ENCODE results near the gene OLFML1.

OLFML1 gene

GRCh38 chr11:7444091-7444981 lies 41.0 kb upstream of the OLFML1 start:
- in situ Hi-C loops (cut with MboI; ENCODE audit: low sequenced_read_pairs, unreplicated experiment): loop anchor here (10.0 kb wide), 1 partner anchor 90 kb away; no protein-coding TSS in a partner anchor
- DNase-seq (ENCODE audit: low spot score): no peak
- TF ChIP-seq, protein P1, sequence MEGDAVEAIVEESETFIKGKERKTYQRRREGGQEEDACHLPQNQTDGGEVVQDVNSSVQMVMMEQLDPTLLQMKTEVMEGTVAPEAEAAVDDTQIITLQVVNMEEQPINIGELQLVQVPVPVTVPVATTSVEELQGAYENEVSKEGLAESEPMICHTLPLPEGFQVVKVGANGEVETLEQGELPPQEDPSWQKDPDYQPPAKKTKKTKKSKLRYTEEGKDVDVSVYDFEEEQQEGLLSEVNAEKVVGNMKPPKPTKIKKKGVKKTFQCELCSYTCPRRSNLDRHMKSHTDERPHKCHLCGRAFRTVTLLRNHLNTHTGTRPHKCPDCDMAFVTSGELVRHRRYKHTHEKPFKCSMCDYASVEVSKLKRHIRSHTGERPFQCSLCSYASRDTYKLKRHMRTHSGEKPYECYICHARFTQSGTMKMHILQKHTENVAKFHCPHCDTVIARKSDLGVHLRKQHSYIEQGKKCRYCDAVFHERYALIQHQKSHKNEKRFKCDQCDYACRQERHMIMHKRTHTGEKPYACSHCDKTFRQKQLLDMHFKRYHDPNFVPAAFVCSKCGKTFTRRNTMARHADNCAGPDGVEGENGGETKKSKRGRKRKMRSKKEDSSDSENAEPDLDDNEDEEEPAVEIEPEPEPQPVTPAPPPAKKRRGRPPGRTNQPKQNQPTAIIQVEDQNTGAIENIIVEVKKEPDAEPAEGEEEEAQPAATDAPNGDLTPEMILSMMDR (IDR thresholded peaks at IDR 0.05; ENCODE audit: borderline replicate concordance, control extremely low read depth, extremely low read depth, insufficient read depth, missing control alignments): no peak

DNA sequence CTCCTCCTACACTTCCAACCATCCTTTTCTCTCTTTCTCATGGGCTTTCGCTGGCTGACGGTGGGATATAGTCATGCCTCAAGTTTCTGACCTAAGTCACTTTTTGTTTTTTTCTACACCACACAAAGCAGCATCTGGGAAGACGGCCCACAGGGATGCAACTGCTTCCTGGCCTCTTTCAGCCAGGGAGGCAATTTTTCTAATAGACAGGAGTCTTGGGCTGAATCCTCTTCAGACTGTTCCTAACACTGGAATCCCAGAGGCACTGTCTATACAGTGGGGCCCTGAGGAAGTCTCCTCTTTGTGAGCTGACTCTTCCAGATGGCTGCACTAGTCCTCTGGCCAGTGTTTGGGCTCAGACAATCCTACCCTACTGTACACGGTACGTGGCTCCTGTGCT lies 39.7 kb upstream of the OLFML1 start:
- TF ChIP-seq, protein P1 (IDR thresholded peaks at IDR 0.05; ENCODE audit: borderline replicate concordance, control extremely low read depth, extremely low read depth, insufficient read depth, missing control alignments): no peak
- DNase-seq (ENCODE audit: low spot score): no peak
- in situ Hi-C loops (cut with MboI; ENCODE audit: low sequenced_read_pairs, unreplicated experiment): loop anchor here (10.0 kb wide), 1 partner anchor 91 kb away; no protein-coding TSS in a partner anchor

DNA sequence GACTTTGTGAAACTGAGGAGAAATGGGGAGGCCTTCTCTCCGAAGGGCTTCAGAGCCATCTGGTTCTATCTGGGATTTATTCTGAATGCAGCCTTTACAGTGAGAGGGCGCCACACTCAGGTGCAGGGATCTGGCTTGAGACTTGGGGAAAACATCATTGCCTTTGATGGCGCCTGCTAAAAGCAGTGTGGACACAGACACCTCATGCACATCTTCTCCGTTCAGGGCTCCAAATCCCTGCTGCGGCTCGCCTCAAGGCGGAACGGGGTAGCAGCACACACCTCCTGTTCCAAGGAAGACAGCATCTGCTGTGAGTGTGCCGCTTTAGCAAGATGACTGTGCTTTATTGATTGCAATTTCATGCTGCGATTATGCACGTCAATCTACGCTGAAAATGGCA lies 37.1 kb upstream of the OLFML1 start:
- TF ChIP-seq, protein P1 (IDR thresholded peaks at IDR 0.05; ENCODE audit: borderline replicate concordance, control extremely low read depth, extremely low read depth, insufficient read depth, missing control alignments): no peak

DNA sequence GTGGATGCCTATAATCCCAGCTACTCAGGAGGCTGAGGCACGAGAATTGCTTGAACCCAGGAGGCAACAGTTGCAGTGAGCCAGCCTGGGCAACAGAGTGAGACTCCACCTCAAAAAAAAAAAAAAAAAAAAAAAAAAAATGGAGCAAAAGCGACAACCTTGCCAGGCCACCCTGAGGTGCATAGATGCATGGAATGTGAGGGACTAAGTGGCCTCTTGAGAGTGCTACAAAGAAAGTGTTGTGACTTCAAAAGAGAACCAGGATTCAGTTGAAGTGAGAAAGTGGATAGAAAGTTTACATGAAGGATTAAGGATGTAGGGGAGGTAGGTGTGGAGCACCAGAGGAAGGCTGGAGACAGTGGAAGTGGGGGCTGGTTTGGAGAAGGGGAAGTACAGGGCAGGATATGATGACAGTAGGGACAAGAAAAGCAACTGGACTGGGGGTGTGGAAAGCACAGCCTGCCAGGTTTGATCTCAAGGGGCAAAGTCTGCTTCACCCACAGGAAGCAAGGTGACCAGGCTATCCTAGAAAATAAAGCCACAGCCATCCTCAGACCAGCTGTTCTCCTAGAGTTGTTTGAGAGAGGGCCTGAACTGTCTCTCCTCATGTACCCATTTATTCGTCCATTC lies 36.0 kb upstream of the OLFML1 start:
- in situ Hi-C loops (cut with MboI; ENCODE audit: low sequenced_read_pairs, unreplicated experiment): loop anchor here (10.0 kb wide), 1 partner anchor 95 kb away; no protein-coding TSS in a partner anchor
- TF ChIP-seq, protein P1 (IDR thresholded peaks at IDR 0.05; ENCODE audit: borderline replicate concordance, control extremely low read depth, extremely low read depth, insufficient read depth, missing control alignments): no peak
- no peak for DNase-seq (ENCODE audit: low spot score)

More for the DNA sequence above, 37.1 kb upstream of the OLFML1 start:
- in situ Hi-C loops (cut with MboI; ENCODE audit: low sequenced_read_pairs, unreplicated experiment): loop anchor here (10.0 kb wide), 1 partner anchor 93 kb away; no protein-coding TSS in a partner anchor
- no peak for DNase-seq (ENCODE audit: low spot score)

- in situ Hi-C loops (cut with MboI; ENCODE audit: low sequenced_read_pairs, unreplicated experiment): loop anchor here (10.0 kb wide), 1 partner anchor 95 kb away; no protein-coding TSS in a partner anchor
- no peak for DNase-seq (ENCODE audit: low spot score)
- TF ChIP-seq, protein P1 (IDR thresholded peaks at IDR 0.05; ENCODE audit: borderline replicate concordance, control extremely low read depth, extremely low read depth, insufficient read depth, missing control alignments): no peak
These were observed 35.5 kb upstream of the OLFML1 start for GRCh38 chr11:7449841-7450214.

GRCh38 chr11:7450836-7451235 lies 34.5 kb upstream of the OLFML1 start:
- TF ChIP-seq, protein P1 (IDR thresholded peaks at IDR 0.05; ENCODE audit: borderline replicate concordance, control extremely low read depth, extremely low read depth, insufficient read depth, missing control alignments): no peak
- no peak for DNase-seq (ENCODE audit: low spot score)
- in situ Hi-C loops (cut with MboI; ENCODE audit: low sequenced_read_pairs, unreplicated experiment): no loop called here

Data from GM13976 (cell line).